K562 (cell line): ENCODE measurements around the gene EYA2. TPM values are rescaled to one million over a fixed set of nuclear protein-coding genes. Genes with fewer than 3 reads are reported as not detected.

Source experiments
- ATAC-seq: fragments of 200-7000 bp; cut with Tn5 transposase; 3 replicates; pipeline ENCODE4 v1.9.1; 2020; ENCODE audit warnings: moderate library complexity
- BruUV-seq: library from RNA; stranded (reverse); fragments of 400-500 nt; replicated peaks from 2 replicates; lab custom pipeline; 2021; lab: Mats Ljungman, UMichigan
- CTCF ChIA-PET: fragments of 300-600 bp; formaldehyde crosslinking; extraction: SDS; loops from one replicate; lab custom pipeline; 2021; ENCODE audit warnings: low intra/inter-chr PET ratio; lab: Yijun Ruan, JAX
- POLR2A ChIA-PET: fragments of 300-600, 350-650 bp; sonication (Branson Sonifier 250); formaldehyde crosslinking; extraction: SDS; loops from one replicate; lab custom pipeline; 2021; ENCODE audit warnings: antibody characterized with exemption, inconsistent platforms; lab: Yijun Ruan, JAX
- DNase-seq, 4 experiments: peaks; one replicate each; pipeline versions ENCODE4 v3.0.0 to v3.0.0-alpha.2; 2011 to 2018; ENCODE audit warnings: low spot score in 3 of 4, mixed read lengths in 3 of 4; ENCODE audit errors: extremely low read depth in 1 of 4
- FAIRE-seq: peaks from 2 replicates; lab custom pipeline; 2011; peaks lifted over from hg19 to GRCh38; lab: Jason Lieb, UNC
- H2AFZ ChIP-seq: 2 replicates; pipeline ENCODE4 v1.6.0; 2011; ENCODE audit warnings: low read depth, low read length, control low read depth, inconsistent platforms
- H3K27ac ChIP-seq: fragments of 200-600 bp; 3 replicates; pipeline ENCODE4 v1.8.0; 2011; ENCODE audit warnings: low read depth, mild to moderate bottlenecking, control low read depth, inconsistent platforms, low read length, moderate library complexity, mixed read lengths; ENCODE audit errors: extremely low read depth
- H3K27me3 ChIP-seq, 2 experiments: fragments of 300-600 bp in 1 of 2; 2 replicates in 1 of 2; 3 replicates in 1 of 2; pipeline versions ENCODE4 v1.6.0 to v1.8.0; 2011; ENCODE audit warnings: inconsistent platforms in 2 of 2, low read length in 2 of 2, mild to moderate bottlenecking in 1 of 2, mixed read lengths in 1 of 2, moderate library complexity in 1 of 2; ENCODE audit not compliant: control insufficient read depth in 2 of 2, insufficient read depth in 2 of 2
- H3K36me3 ChIP-seq: fragments of 300-600 bp; 3 replicates; pipeline ENCODE4 v1.8.0; 2011; ENCODE audit warnings: mild to moderate bottlenecking, low read length, inconsistent platforms; ENCODE audit not compliant: control insufficient read depth, insufficient read depth
- H3K4me1 ChIP-seq, 2 experiments: fragments of 200-600 bp in 1 of 2; replicated peaks in 1 of 2; 2 replicates in 1 of 2; 3 replicates in 1 of 2; pipeline versions ENCODE4 v1.5.1 to v1.8.0; 2011; ENCODE audit warnings: inconsistent platforms in 2 of 2, low read length in 2 of 2, mild to moderate bottlenecking in 1 of 2, mixed read lengths in 1 of 2, moderate library complexity in 1 of 2; ENCODE audit not compliant: control insufficient read depth in 2 of 2, insufficient read depth in 2 of 2
- H3K4me2 ChIP-seq: 2 replicates; pipeline ENCODE4 v1.6.1; 2011; ENCODE audit warnings: low read length, control low read depth, inconsistent platforms, mixed read lengths; ENCODE audit not compliant: insufficient read depth
- H3K4me3 ChIP-seq: fragments of 200-600 bp; sonication (generic), shearing (Covaris generic); 2 replicates; pipeline ENCODE4 v1.5.1; 2016; ENCODE audit warnings: control low read depth, inconsistent platforms
- H3K79me2 ChIP-seq: fragments of 200-600 bp; 3 replicates; pipeline ENCODE4 v1.8.0; 2011; ENCODE audit warnings: low read length, inconsistent platforms; ENCODE audit not compliant: control insufficient read depth, insufficient read depth
- H3K9ac ChIP-seq, 2 experiments: 2 replicates each; pipeline versions ENCODE4 v1.6.0 to v1.6.1; 2011; ENCODE audit warnings: low read depth in 2 of 2, low read length in 2 of 2, control low read depth in 1 of 2, inconsistent platforms in 1 of 2, mild to moderate bottlenecking in 1 of 2, mixed read lengths in 1 of 2; ENCODE audit not compliant: insufficient read depth in 1 of 2
- H3K9me1 ChIP-seq: one replicate; pipeline ENCODE4 v1.6.0; 2011; ENCODE audit warnings: inconsistent platforms, mild to moderate bottlenecking, low read length, moderate library complexity; ENCODE audit not compliant: control insufficient read depth, insufficient read depth
- H3K9me3 ChIP-seq: replicated peaks from 2 replicates; pipeline ENCODE4 v1.5.1; 2011; ENCODE audit warnings: low read depth, low read length, inconsistent platforms; ENCODE audit not compliant: control insufficient read depth, insufficient read depth
- H4K20me1 ChIP-seq: replicated peaks from 2 replicates; pipeline ENCODE4 v1.6.1; 2011; ENCODE audit warnings: low read length, inconsistent platforms, mixed read lengths; ENCODE audit not compliant: control insufficient read depth, insufficient read depth
- FOXP4 ChIP-seq: sonication (generic); formaldehyde crosslinking; IDR thresholded peaks from 2 replicates; pipeline ENCODE4 v1.8.0; 2022; ENCODE audit warnings: mild to moderate bottlenecking, missing genetic modification reagents, borderline replicate concordance
- HSF4 ChIP-seq: fragments of 250-450 bp; sonication (Bioruptor Pico); IDR thresholded peaks from 2 replicates; pipeline ENCODE4 v2.1.2; 2022; ENCODE audit warnings: mild to moderate bottlenecking, moderate library complexity, borderline replicate concordance
- KAT8 ChIP-seq: fragments of 450-650 bp; IDR thresholded peaks from 2 replicates; pipeline ENCODE4 v1.6.1; 2016; ENCODE audit warnings: low read depth, mild to moderate bottlenecking
- LARP7 ChIP-seq: fragments of 450-650 bp; IDR thresholded peaks from 2 replicates; pipeline ENCODE4 v1.6.1; 2016
- MBD2 ChIP-seq: sonication (generic); IDR thresholded peaks from 2 replicates; pipeline ENCODE4 v1.6.1; 2016; ENCODE audit warnings: low read depth, borderline replicate concordance
- MECOM ChIP-seq: fragments of 250-450 bp; sonication (Bioruptor Pico); IDR thresholded peaks from 2 replicates; pipeline ENCODE4 v1.8.0; 2022; ENCODE audit warnings: inconsistent platforms
- MNT ChIP-seq, 2 experiments: fragments of 450-650 bp; conservative IDR thresholded peaks; 2 replicates each; pipeline ENCODE4 v1.6.1; 2017; ENCODE audit warnings: mild to moderate bottlenecking in 2 of 2, moderate library complexity in 2 of 2
- PTTG1 ChIP-seq: fragments of 450-650 bp; IDR thresholded peaks from 2 replicates; pipeline ENCODE4 v1.6.1; 2016; ENCODE audit warnings: low read depth, mild to moderate bottlenecking, missing genetic modification characterization, missing compliant biosample characterization
- TFAM ChIP-seq: fragments of 250-450 bp; sonication (Bioruptor Pico); conservative IDR thresholded peaks from 2 replicates; pipeline ENCODE4 v1.5.0; 2021; ENCODE audit warnings: mild to moderate bottlenecking, moderate library complexity
- XRCC5 ChIP-seq: fragments of 200-400 bp; formaldehyde crosslinking; IDR thresholded peaks from 2 replicates; pipeline ENCODE4 v1.6.1; 2017; ENCODE audit warnings: low read depth, mild to moderate bottlenecking, low read length
- ZNF347 ChIP-seq: fragments of 450-650 bp; formaldehyde crosslinking; IDR thresholded peaks from 2 replicates; pipeline ENCODE4 v1.4.0; 2020; ENCODE audit warnings: low read depth, mild to moderate bottlenecking, moderate library complexity
- WGBS: fragments of 100-300 bp; shearing (Covaris generic); methylation state at CpG from one replicate; pipeline ENCODE4 v1.1.6; 2016; ENCODE audit warnings: low coverage, mixed read lengths; ENCODE audit not compliant: insufficient coverage; ENCODE audit errors: missing lambda C conversion rate; 5-methylcytosine and 5-hydroxymethylcytosine counted together
- in situ Hi-C: fragments of 300-500 bp; cut with MboI; formaldehyde crosslinking; loops from 4 replicates; pipeline ENCODE4 v1.15.0; 2018; ENCODE audit warnings: inconsistent platforms, mixed read lengths
- intact Hi-C: fragments of 100-400 bp; cut with micrococcal nuclease; formaldehyde crosslinking; loops from 2 replicates; pipeline ENCODE4 v1.14.2; 2022
- polyA plus RNA-seq, 8 experiments: library from polyadenylated mRNA; depleted of rRNA in 4 of 8; stranded (reverse) in 5 of 8; unstranded in 3 of 8; fragments of >200 nt; fragmentation: Nextera tagmentation in 2 of 8; fragmentation: Illumina TruSeq in 1 of 8; extraction: Ambion mirVana in 2 of 8; extraction: Trizol in 1 of 8; gene quantifications; 2 replicates each; pipeline versions ENCODE4 v1.2.1 to v1.2.3, GENCODE V29; 2011 to 2014; ENCODE audit warnings: inconsistent platforms in 1 of 8, missing spikeins in 1 of 8
- total RNA-seq, 7 experiments: library from RNA; depleted of rRNA in 6 of 7; stranded (reverse); fragments of >200 nt in 6 of 7; fragmentation: Illumina TruSeq in 2 of 7; extraction: Trizol in 2 of 7; gene quantifications; 2 replicates each; pipeline versions ENCODE4 v1.2.1 to v1.2.3, GENCODE V29; 2011 to 2021; ENCODE audit warnings: low replicate concordance in 1 of 7

EYA2 gene
- total and polyA plus RNA-seq, 9 of the 15 experiments (the other 6 are each of a cell fraction or from before 2014, with no cell fraction given) = 0.03 TPM; not detected in 8

- H3K27ac ChIP-seq = no peak overlapping the region
- intact Hi-C loops = no loop called here
Observed at GRCh38 chr20:46865824-46866223, 28.8 kb upstream of the EYA2 start.

More at GRCh38 chr20:46865824-46866223, 28.8 kb upstream of the EYA2 start:
- POLR2A ChIA-PET = no interaction called here
- H3K9me3 ChIP-seq = no peaks in the 10 kb centered on the region
- 5% methylated on average over 4 of the region's 4 CpGs for WGBS
- H3K4me1 ChIP-seq = no peaks in the 10 kb centered on the region
- H3K4me2 ChIP-seq = no peak overlapping the region
- H2AFZ ChIP-seq = no peak overlapping the region
- H3K36me3 ChIP-seq = no peaks in the 10 kb centered on the region
- no peaks in the 10 kb centered on the region for H3K9me1 ChIP-seq
- no peaks in the 10 kb centered on the region for H3K79me2 ChIP-seq
- ATAC-seq = no peak
- H4K20me1 ChIP-seq = no peaks in the 10 kb centered on the region
- CTCF ChIA-PET = no interaction called here
- no peak for DNase-seq
- TF ChIP-seq PTTG1 = no peak
- no peak for TF ChIP-seq HSF4 (CRISPR knock-in tag)
- no peak for TF ChIP-seq KAT8
- TF ChIP-seq ZNF347 (CRISPR knock-in tag) = no peak
- TF ChIP-seq MNT (conservative IDR thresholded peaks at IDR 0.05) = no peak
- no peak for TF ChIP-seq MBD2
- no peak for TF ChIP-seq TFAM (CRISPR knock-in tag)
- TF ChIP-seq LARP7 = no peak
- no peak for TF ChIP-seq FOXP4
- TF ChIP-seq XRCC5 = no peak
- no peak for TF ChIP-seq MECOM (CRISPR knock-in tag)
- BruUV-seq = no TSS peak
- H3K27me3 ChIP-seq = peaks cover 0 to 4% of the 10 kb centered on the region in 2 experiments; a peak in 2 of 5 replicates
- H3K4me3 ChIP-seq = no peak overlapping the region
- in situ Hi-C loops = no loop called here
- H3K9ac ChIP-seq = no peak overlapping the region
- no peak for FAIRE-seq
